ENCODE results near the gene CD52.

DNA sequence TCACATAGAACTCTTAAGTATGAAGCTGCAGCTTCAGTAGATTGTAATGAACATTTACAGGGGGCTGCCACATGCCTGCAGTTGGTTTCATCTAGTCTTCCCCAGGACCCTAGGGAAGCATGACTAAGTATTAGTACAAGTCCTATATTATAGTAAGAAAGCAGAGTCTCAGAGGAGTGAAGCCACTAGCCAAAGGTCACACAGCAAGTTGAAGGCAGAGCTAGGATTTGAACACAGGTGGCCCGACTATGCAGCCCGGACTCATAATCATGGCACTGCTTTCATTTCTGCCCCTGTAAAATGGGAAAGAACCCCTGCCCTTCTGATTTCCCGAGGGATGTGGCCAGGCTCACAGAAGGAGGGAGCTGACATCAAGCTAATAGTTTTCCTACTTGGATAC lies 44.6 kb downstream of the CD52 start:
- TF ChIP-seq POLR2A (IDR thresholded peaks at IDR 0.05) (no peak), POLR2AphosphoS5 (IDR thresholded peaks at IDR 0.05) (no peak)
